ENCODE measurements around the gene CDK1.

DNA sequence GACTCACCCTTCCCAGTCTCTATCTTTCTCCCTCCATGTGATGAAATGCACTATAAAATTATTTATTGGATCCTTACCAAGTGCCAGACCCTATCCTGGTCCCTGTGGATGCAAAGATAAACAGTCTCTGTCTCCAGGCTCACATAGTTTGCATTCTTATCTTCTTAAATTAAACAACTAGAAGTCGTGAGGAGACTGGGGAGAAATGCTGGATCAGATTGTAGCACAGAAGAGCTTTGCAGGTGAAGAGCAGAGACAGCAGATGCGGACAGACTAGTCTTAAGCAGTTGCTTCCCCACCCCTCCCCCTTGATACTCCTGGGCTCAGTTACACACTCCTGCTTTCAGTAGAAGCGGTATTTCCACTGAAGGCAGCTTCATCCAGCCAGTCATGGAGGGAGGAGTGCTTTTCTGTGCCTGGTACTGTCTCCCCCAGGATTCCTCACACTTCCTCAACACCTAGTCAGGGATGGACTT is 20.8 kb upstream of the CDK1 start:
- TF ChIP-seq, protein P1, sequence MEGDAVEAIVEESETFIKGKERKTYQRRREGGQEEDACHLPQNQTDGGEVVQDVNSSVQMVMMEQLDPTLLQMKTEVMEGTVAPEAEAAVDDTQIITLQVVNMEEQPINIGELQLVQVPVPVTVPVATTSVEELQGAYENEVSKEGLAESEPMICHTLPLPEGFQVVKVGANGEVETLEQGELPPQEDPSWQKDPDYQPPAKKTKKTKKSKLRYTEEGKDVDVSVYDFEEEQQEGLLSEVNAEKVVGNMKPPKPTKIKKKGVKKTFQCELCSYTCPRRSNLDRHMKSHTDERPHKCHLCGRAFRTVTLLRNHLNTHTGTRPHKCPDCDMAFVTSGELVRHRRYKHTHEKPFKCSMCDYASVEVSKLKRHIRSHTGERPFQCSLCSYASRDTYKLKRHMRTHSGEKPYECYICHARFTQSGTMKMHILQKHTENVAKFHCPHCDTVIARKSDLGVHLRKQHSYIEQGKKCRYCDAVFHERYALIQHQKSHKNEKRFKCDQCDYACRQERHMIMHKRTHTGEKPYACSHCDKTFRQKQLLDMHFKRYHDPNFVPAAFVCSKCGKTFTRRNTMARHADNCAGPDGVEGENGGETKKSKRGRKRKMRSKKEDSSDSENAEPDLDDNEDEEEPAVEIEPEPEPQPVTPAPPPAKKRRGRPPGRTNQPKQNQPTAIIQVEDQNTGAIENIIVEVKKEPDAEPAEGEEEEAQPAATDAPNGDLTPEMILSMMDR (IDR thresholded peaks at IDR 0.05; ENCODE audit: poor library complexity), result no peak
- TF ChIP-seq EZH2 (IDR thresholded peaks at IDR 0.05; ENCODE audit: borderline replicate concordance), result no peak
